ENCODE data around the gene DIDO1.

DNA sequence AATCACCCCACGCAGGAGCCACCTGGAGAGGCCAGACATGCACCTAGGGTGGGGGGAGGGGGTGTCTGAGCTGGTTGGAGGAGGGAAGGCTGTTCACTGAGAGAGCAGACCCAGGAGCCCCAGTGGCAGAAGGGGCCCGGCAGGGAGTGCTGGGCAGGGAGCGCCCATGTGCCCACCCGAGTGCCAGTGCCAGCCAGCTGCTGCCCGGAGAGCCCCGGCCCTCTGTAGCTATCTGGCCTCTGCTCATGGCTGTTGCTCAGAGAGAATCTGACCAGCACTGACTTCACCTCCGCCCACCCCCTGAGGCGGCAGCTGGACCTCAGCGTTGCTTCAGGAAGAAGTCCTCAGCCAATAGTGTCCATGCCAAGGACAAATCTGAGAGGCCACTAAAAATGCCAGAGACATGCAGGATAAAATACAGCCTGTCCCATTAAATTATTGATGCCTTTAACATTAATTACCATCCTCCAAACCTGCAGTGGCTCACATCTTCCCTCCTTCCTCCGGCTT, 49.0 kb upstream of the DIDO1 start:
- TF ChIP-seq, protein P1, sequence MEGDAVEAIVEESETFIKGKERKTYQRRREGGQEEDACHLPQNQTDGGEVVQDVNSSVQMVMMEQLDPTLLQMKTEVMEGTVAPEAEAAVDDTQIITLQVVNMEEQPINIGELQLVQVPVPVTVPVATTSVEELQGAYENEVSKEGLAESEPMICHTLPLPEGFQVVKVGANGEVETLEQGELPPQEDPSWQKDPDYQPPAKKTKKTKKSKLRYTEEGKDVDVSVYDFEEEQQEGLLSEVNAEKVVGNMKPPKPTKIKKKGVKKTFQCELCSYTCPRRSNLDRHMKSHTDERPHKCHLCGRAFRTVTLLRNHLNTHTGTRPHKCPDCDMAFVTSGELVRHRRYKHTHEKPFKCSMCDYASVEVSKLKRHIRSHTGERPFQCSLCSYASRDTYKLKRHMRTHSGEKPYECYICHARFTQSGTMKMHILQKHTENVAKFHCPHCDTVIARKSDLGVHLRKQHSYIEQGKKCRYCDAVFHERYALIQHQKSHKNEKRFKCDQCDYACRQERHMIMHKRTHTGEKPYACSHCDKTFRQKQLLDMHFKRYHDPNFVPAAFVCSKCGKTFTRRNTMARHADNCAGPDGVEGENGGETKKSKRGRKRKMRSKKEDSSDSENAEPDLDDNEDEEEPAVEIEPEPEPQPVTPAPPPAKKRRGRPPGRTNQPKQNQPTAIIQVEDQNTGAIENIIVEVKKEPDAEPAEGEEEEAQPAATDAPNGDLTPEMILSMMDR (IDR thresholded peaks at IDR 0.05; ENCODE audit: low read length) = no peak
- no peak for TF ChIP-seq EZH2 (optimal IDR thresholded peaks at IDR 0.05; ENCODE audit: low read depth, low read length)
- TF ChIP-seq EZH2phosphoT487 (IDR thresholded peaks at IDR 0.05; ENCODE audit: low read length) = no peak
